GM12865 (cell line): ENCODE results near the gene FILIP1.

Experiments
- DNase-seq: peaks from one replicate; pipeline ENCODE4 v3.0.0; 2010; ENCODE audit warnings: low read depth
- H3K4me3 ChIP-seq: 2 replicates; pipeline ENCODE4 v1.5.1; 2011; ENCODE audit warnings: mild to moderate bottlenecking, low read depth, low read length, control low read depth
- TF ChIP-seq, protein P1 (sequence below): IDR thresholded peaks from 2 replicates; pipeline ENCODE4 v1.5.1; 2011; ENCODE audit warnings: low read length, control low read depth, low read depth, inconsistent platforms; ENCODE audit not compliant: insufficient read depth; ENCODE audit errors: missing control alignments

FILIP1 gene

DNA sequence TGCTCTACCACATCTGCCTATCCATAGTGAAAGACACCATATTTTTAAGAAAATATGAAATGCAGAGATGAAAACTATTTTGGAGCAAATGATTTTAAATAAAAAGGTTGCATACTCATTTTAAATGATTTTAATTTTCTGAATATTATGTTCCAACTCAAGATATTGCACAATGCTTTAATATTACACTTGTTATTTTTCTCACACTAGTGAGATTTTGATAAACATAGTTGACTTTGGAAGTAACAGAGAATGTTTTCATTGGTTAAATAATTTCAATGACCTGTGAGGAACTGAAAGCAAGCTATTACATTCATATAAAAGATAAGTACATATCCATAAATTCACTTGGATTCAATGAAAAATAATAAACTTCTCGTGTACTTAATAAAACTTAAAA lies 201.9 kb downstream of the FILIP1 start:
- H3K4me3 ChIP-seq: no peak overlapping the region
- no peak for DNase-seq
- TF ChIP-seq, protein P1, sequence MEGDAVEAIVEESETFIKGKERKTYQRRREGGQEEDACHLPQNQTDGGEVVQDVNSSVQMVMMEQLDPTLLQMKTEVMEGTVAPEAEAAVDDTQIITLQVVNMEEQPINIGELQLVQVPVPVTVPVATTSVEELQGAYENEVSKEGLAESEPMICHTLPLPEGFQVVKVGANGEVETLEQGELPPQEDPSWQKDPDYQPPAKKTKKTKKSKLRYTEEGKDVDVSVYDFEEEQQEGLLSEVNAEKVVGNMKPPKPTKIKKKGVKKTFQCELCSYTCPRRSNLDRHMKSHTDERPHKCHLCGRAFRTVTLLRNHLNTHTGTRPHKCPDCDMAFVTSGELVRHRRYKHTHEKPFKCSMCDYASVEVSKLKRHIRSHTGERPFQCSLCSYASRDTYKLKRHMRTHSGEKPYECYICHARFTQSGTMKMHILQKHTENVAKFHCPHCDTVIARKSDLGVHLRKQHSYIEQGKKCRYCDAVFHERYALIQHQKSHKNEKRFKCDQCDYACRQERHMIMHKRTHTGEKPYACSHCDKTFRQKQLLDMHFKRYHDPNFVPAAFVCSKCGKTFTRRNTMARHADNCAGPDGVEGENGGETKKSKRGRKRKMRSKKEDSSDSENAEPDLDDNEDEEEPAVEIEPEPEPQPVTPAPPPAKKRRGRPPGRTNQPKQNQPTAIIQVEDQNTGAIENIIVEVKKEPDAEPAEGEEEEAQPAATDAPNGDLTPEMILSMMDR: no peak

DNA sequence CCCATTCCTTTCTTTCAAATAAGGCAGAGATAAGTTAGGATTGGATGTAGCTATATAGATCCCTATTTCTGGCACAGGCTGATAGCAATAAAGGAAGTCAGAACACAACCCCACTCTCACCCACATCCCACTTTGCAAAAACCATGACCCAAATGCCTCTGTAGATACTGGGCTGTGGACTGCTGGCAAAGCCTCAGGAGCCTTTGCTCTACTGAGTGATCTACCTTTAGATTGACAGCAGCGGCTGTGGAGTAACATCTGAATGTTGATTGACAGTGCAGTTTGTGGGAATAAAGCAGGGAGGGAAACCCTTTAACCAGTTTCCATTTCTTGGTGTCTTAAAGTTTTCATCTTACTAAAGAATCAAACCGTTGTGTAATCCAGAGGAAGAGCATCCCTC lies 202.3 kb downstream of the FILIP1 start:
- TF ChIP-seq, protein P1: no peak
- no peak overlapping the region for H3K4me3 ChIP-seq
- DNase-seq: no peak

DNA sequence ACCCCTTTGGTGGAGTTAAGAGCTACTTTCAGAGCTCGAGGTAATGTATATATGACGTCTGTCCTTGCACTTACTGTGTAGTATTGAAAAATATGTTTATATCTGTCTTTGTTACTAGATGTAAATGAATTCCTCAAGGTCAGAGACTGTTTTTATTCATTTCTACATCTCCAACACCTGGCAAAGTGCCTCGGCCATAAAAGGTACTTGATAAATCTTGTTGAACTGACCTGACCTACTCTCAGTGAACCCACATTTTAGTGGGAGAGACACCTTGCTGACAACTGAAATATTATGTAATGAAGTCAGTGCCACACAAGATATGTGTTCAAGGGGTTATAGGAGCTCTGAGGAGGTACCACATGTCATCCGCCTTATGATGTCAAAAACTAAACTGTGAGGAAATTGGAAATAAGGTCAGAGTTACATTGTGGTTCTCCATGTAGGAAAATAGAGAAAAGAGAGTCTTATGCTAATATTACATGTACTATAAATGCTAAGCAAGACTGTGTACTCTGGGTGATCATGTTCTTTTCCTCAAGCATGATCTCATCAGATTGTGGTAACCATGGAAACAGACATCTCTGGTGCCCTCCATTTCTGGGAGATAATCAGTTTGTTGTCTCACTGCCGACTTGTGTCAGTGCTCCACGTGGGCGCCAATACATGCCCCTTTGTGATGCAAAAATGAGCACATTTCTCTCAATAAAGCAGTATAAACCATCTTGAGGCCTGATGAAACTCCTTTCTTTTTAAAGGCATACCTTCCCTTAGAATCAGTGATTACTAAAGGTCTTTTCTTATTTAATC lies 203.3 kb downstream of the FILIP1 start:
- TF ChIP-seq, protein P1: no peak
- DNase-seq: no peak
- H3K4me3 ChIP-seq: no peak overlapping the region

DNA sequence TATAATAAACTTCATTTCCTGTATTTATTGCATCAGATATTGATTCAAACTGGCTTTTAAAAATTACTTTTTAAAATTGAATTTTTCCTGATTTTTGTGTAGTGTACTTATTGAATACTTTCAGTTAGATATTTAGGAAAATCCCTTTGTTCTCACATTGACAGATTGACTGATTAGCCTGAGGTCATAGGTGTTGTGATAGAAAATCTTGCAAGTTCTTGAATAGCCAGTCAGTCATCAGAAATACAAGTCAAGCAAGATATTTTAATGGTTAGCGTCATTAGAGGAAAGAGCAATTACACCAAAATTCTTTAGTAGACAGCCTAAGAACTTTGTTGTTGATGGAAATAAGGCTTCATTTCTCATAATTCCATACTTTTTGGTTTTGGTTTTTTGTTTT lies 205.6 kb downstream of the FILIP1 start:
- no peak for DNase-seq
- TF ChIP-seq, protein P1: no peak
- H3K4me3 ChIP-seq: no peak overlapping the region

DNA sequence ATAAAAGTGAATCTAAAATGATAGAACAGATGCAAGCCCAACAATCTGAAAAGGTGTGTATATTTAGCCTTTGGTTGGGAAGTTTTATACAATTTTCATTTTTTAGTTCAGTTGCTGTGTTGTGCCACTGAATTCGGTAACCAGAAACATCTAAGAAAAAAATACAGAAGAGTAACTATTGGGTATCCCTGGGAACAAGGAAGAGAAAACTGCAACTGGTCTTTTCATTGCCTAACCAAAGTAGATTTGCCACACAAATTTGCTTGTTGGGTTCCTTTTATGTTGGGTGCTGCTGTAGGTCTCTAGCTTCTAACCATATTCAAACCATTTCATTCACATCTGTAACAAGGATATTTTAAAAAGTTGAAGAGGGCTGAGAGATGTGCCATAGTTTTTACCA lies 206.2 kb downstream of the FILIP1 start:
- H3K4me3 ChIP-seq: no peak overlapping the region

DNA sequence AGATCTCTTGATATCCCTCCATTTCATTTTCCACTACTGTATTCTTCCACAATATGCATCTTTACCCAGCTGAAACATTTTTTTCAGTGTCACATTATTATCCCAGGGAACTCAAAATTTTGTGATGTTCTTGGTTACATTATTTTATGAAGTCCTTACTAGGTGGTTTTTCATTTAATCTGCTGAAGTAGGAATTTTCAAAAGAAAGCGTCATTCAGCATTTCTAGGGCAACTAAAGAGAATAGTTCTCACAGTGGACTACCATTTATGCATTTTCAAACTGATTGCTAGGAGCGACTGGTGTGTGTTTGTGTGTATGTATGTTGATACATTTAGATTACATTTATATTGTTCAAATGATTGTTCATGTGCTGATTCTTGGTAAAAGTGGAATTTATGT lies 206.6 kb downstream of the FILIP1 start:
- TF ChIP-seq, protein P1: no peak
- no peak for DNase-seq
- H3K4me3 ChIP-seq: peak overlapping the region; percentile 92; the same call in 1 of the 2 replicates

More for the DNA sequence above, 206.2 kb downstream of the FILIP1 start:
- no peak for DNase-seq
- TF ChIP-seq, protein P1: no peak

DNA sequence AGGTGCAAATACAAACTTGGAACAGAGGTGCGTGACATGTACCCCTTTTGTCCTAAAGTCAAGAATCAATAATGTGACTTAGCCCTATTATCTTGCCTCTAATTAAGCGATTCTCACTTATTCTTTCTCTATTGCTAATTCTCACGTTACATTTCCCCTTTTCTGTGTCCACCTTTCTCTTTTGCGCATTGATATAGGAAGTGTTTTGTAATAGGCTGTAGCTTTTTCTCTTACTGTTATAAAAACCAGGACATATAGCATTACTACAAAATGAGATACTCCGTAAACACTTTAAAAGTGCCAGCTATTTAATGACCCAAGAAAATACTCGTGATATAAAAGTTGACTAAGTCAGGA lies 208.3 kb downstream of the FILIP1 start:
- H3K4me3 ChIP-seq: peak overlapping the region; percentile 92
- TF ChIP-seq, protein P1: no peak
- DNase-seq: peak; percentile 40
